ENCODE measurements around the gene CLRN3.

GRCh38 chr10:127921075-127921752, 28.5 kb upstream of the CLRN3 start:
- TF ChIP-seq, protein P1, sequence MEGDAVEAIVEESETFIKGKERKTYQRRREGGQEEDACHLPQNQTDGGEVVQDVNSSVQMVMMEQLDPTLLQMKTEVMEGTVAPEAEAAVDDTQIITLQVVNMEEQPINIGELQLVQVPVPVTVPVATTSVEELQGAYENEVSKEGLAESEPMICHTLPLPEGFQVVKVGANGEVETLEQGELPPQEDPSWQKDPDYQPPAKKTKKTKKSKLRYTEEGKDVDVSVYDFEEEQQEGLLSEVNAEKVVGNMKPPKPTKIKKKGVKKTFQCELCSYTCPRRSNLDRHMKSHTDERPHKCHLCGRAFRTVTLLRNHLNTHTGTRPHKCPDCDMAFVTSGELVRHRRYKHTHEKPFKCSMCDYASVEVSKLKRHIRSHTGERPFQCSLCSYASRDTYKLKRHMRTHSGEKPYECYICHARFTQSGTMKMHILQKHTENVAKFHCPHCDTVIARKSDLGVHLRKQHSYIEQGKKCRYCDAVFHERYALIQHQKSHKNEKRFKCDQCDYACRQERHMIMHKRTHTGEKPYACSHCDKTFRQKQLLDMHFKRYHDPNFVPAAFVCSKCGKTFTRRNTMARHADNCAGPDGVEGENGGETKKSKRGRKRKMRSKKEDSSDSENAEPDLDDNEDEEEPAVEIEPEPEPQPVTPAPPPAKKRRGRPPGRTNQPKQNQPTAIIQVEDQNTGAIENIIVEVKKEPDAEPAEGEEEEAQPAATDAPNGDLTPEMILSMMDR (IDR thresholded peaks at IDR 0.05): no peak
- TF ChIP-seq POLR2A (IDR thresholded peaks at IDR 0.05): no peak
